ENCODE measurements around the gene BCAS3.
A peak's percentile ranks its signal among the peaks of the same experiment; 100 is the strongest.

The BCAS3 gene

DNA sequence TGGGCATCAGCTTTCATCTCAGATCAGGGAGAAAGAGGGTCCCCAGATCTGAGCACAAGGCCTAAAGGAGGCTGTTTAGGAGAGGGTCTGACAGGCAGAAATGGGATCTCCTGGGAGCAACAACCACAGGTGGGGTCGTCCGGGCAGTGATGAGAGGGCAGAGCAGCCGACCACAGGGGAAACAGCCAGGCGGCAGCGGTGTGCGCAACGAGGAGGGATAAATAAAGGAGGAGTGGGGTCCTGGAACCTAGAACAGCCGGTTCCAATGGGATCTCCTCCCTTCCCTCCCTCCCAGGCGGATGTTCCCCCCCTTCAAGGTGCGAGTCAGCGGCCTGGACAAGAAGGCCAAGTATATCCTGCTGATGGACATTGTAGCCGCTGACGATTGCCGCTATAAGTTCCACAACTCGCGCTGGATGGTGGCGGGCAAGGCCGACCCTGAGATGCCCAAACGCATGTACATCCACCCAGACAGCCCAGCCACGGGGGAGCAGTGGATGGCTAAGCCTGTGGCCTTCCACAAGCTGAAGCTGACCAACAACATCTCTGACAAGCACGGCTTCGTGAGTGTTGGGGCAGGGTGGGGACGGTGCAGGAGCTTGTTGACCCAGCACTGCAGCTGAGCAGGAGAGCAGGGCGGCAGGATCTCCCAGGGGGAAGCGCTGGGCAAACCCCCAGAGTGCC lies 723.9 kb downstream of the BCAS3 start:
- no peak overlapping the region for H2AFZ ChIP-seq (ENCODE audit: low read depth, low read length)

GRCh38 chr17:61402073-61402541 lies 724.5 kb downstream of the BCAS3 start:
- no peak overlapping the region for H3K4me3 ChIP-seq (ENCODE audit: low read length)
- no peak overlapping the region for H2AFZ ChIP-seq (ENCODE audit: low read depth, low read length)
- no peaks in the 10 kb centered on the region for H3K36me3 ChIP-seq (ENCODE audit: insufficient read depth, low read length)
- H3K27me3 ChIP-seq (ENCODE audit: insufficient read depth, low read length): peaks cover 84% of the 10 kb centered on the region
- H3K9me3 ChIP-seq (ENCODE audit: low read length): no peaks in the 10 kb centered on the region
- peaks cover 22% of the 10 kb centered on the region for H3K4me1 ChIP-seq (ENCODE audit: insufficient read depth, low read length)

More for the DNA sequence above, 723.9 kb downstream of the BCAS3 start:
- no peak overlapping the region for H3K4me3 ChIP-seq (ENCODE audit: low read length)
- H3K27me3 ChIP-seq (ENCODE audit: insufficient read depth, low read length): peaks cover 82% of the 10 kb centered on the region
- H3K36me3 ChIP-seq (ENCODE audit: insufficient read depth, low read length): no peaks in the 10 kb centered on the region
- no peaks in the 10 kb centered on the region for H3K9me3 ChIP-seq (ENCODE audit: low read length)
- peaks cover 22% of the 10 kb centered on the region for H3K4me1 ChIP-seq (ENCODE audit: insufficient read depth, low read length)

- Histone ChIP-seq H3K4me3 (ENCODE audit: low read length) (no peak overlapping the region), H3K27me3 (ENCODE audit: insufficient read depth, low read length) (peaks cover 86% of the 10 kb centered on the region), H3K4me1 (ENCODE audit: insufficient read depth, low read length) (peaks cover 14% of the 10 kb centered on the region), H3K36me3 (ENCODE audit: insufficient read depth, low read length) (no peaks in the 10 kb centered on the region), H2AFZ (ENCODE audit: low read depth, low read length) (no peak overlapping the region), H3K9me3 (ENCODE audit: low read length) (no peaks in the 10 kb centered on the region)
These were observed 725.5 kb downstream of the BCAS3 start for GRCh38 chr17:61402978-61403800.

DNA sequence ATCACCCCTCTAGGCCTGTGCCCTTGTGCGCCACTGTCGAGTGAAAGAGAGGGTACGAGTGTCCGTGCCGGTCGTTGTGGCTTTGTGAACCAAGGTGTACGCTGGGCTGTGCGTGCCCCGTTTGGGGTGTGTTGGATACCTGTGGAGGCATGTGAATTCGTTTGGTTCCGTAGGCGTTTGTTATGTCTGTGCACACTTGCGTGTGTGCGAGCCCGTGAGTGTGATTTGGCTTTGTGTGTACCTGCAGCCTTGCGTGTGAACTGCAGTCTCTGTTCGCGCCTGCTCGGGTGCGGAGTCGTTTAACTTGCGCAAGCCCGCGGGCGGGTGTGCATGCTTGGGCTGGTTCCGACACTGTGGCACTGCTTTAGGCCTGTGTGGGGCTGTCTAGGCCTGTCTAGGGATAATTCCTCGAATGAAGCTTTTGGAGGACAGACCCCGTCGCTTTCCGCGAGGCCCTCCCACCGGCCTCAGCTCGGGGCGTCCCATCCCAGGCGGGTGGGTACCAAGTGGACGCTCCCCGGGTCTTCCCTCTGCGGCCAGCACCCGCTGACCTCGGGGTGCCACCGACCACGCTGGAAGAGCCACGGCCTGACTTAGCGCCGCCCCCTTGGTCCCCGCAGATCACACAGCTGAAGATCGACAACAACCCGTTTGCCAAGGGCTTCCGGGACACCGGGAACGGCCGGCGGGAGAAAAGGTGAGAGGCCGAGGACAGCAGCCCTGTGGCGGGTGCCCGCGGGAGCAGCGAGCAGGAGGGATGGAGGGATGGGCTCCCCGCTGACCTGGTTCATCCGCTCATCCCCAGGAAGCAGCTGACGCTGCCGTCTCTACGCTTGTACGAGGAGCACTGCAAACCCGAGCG lies 726.4 kb downstream of the BCAS3 start:
- Histone ChIP-seq H2AFZ (ENCODE audit: low read depth, low read length) (no peak overlapping the region), H3K4me3 (ENCODE audit: low read length) (no peak overlapping the region), H3K36me3 (ENCODE audit: insufficient read depth, low read length) (no peaks in the 10 kb centered on the region), H3K27me3 (ENCODE audit: insufficient read depth, low read length) (peaks cover 85% of the 10 kb centered on the region), H3K4me1 (ENCODE audit: insufficient read depth, low read length) (peaks cover 11% of the 10 kb centered on the region), H3K9me3 (ENCODE audit: low read length) (no peaks in the 10 kb centered on the region)

- peaks cover 83% of the 10 kb centered on the region for H3K27me3 ChIP-seq (ENCODE audit: insufficient read depth, low read length)
- H3K9me3 ChIP-seq (ENCODE audit: low read length): no peaks in the 10 kb centered on the region
- no peaks in the 10 kb centered on the region for H3K36me3 ChIP-seq (ENCODE audit: insufficient read depth, low read length)
- H3K4me3 ChIP-seq (ENCODE audit: low read length): no peak overlapping the region
- H2AFZ ChIP-seq (ENCODE audit: low read depth, low read length): no peak overlapping the region
- peaks cover 10% of the 10 kb centered on the region for H3K4me1 ChIP-seq (ENCODE audit: insufficient read depth, low read length)
These were observed 726.9 kb downstream of the BCAS3 start for GRCh38 chr17:61404663-61404912.

- no peak overlapping the region for H3K4me3 ChIP-seq (ENCODE audit: low read length)
- H2AFZ ChIP-seq (ENCODE audit: low read depth, low read length): no peak overlapping the region
- peaks cover 87% of the 10 kb centered on the region for H3K27me3 ChIP-seq (ENCODE audit: insufficient read depth, low read length)
- H3K36me3 ChIP-seq (ENCODE audit: insufficient read depth, low read length): no peaks in the 10 kb centered on the region
- peaks cover 9% of the 10 kb centered on the region for H3K4me1 ChIP-seq (ENCODE audit: insufficient read depth, low read length)
- no peaks in the 10 kb centered on the region for H3K9me3 ChIP-seq (ENCODE audit: low read length)
These were observed 727.4 kb downstream of the BCAS3 start for GRCh38 chr17:61404913-61405685.

GRCh38 chr17:61405686-61406536 lies 728.3 kb downstream of the BCAS3 start:
- H3K27me3 ChIP-seq (ENCODE audit: insufficient read depth, low read length): peaks cover 90% of the 10 kb centered on the region
- no peaks in the 10 kb centered on the region for H3K36me3 ChIP-seq (ENCODE audit: insufficient read depth, low read length)
- no peaks in the 10 kb centered on the region for H3K9me3 ChIP-seq (ENCODE audit: low read length)
- H3K4me1 ChIP-seq (ENCODE audit: insufficient read depth, low read length): peaks cover 12% of the 10 kb centered on the region
- H2AFZ ChIP-seq (ENCODE audit: low read depth, low read length): no peak overlapping the region
- H3K4me3 ChIP-seq (ENCODE audit: low read length): no peak overlapping the region

GRCh38 chr17:61406537-61406845 lies 728.8 kb downstream of the BCAS3 start:
- Histone ChIP-seq H3K4me1 (ENCODE audit: insufficient read depth, low read length) (peaks cover 12% of the 10 kb centered on the region), H3K9me3 (ENCODE audit: low read length) (no peaks in the 10 kb centered on the region), H2AFZ (ENCODE audit: low read depth, low read length) (no peak overlapping the region), H3K4me3 (ENCODE audit: low read length) (no peak overlapping the region), H3K36me3 (ENCODE audit: insufficient read depth, low read length) (no peaks in the 10 kb centered on the region), H3K27me3 (ENCODE audit: insufficient read depth, low read length) (peaks cover 84% of the 10 kb centered on the region)

- H3K9me3 ChIP-seq (ENCODE audit: low read length): no peaks in the 10 kb centered on the region
- no peaks in the 10 kb centered on the region for H3K36me3 ChIP-seq (ENCODE audit: insufficient read depth, low read length)
- H3K27me3 ChIP-seq (ENCODE audit: insufficient read depth, low read length): peaks cover 82% of the 10 kb centered on the region
- H3K4me3 ChIP-seq (ENCODE audit: low read length): no peak overlapping the region
- no peak overlapping the region for H2AFZ ChIP-seq (ENCODE audit: low read depth, low read length)
- peaks cover 12% of the 10 kb centered on the region for H3K4me1 ChIP-seq (ENCODE audit: insufficient read depth, low read length)
These were observed 729.6 kb downstream of the BCAS3 start for GRCh38 chr17:61406971-61407911.

DNA sequence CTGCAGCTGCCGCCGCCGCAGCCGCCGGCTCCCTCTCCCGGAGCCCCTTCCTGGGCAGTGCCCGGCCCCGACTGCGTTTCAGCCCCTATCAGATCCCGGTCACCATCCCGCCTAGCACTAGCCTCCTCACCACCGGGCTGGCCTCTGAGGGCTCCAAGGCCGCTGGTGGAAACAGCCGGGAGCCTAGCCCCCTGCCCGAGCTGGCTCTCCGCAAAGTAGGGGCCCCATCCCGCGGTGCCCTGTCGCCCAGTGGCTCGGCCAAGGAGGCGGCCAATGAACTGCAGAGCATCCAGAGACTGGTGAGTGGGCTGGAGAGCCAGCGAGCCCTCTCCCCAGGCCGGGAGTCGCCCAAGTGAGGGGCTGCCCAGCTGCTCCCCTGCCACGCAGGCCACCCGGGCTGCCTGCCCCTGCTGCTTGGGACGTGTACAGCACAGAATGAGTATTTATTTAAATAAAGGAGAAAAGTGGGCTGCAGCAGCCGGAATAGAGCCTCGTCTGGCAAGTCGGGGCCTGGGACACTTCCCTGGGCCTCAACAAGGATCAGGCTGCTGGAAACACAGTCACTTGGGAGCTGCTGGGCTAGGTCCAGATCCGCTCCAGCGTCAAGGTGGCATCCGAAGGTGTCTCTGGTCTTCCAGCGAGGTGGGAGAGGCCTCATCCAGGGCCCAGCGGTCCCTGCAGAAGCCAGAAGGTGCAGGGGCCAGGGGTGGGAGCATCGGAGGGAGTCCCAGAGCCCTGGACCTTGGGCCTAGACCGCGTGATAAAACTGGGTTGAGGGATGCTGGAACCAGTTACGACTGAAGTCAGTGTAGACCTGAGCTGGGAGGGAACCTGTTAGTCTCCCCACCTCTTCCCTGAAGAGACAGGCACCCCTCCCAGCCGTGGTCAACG lies 730.7 kb downstream of the BCAS3 start:
- Histone ChIP-seq H3K27me3 (ENCODE audit: insufficient read depth, low read length) (peaks cover 71% of the 10 kb centered on the region), H3K4me3 (ENCODE audit: low read length) (peak overlapping the region; percentile 53)

More for the DNA sequence above, 730.7 kb downstream of the BCAS3 start:
- Histone ChIP-seq H3K9me3 (ENCODE audit: low read length) (no peaks in the 10 kb centered on the region), H3K4me1 (ENCODE audit: insufficient read depth, low read length) (peaks cover 14% of the 10 kb centered on the region), H3K36me3 (ENCODE audit: insufficient read depth, low read length) (no peaks in the 10 kb centered on the region), H2AFZ (ENCODE audit: low read depth, low read length) (no peak overlapping the region)

Data from neuron (in vitro differentiated cells).